Measurements from ENCODE around the gene PNMA5.
"Not testable (repeated sequence)": the region's sequence is repeated elsewhere in the genome, so short reads cannot be mapped to it uniquely, and the experiment has no call there.

GRCh38 chrX:153002182-153002581 is 8.3 kb upstream of the PNMA5 start:
- TF ChIP-seq, protein P1, sequence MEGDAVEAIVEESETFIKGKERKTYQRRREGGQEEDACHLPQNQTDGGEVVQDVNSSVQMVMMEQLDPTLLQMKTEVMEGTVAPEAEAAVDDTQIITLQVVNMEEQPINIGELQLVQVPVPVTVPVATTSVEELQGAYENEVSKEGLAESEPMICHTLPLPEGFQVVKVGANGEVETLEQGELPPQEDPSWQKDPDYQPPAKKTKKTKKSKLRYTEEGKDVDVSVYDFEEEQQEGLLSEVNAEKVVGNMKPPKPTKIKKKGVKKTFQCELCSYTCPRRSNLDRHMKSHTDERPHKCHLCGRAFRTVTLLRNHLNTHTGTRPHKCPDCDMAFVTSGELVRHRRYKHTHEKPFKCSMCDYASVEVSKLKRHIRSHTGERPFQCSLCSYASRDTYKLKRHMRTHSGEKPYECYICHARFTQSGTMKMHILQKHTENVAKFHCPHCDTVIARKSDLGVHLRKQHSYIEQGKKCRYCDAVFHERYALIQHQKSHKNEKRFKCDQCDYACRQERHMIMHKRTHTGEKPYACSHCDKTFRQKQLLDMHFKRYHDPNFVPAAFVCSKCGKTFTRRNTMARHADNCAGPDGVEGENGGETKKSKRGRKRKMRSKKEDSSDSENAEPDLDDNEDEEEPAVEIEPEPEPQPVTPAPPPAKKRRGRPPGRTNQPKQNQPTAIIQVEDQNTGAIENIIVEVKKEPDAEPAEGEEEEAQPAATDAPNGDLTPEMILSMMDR (IDR thresholded peaks at IDR 0.05), result not testable (repeated sequence)
- not testable (repeated sequence) for TF ChIP-seq POLR2AphosphoS5, EP300 (IDR thresholded peaks at IDR 0.05)

Data from suprapubic skin (tissue), 4 donors.